Activated naive CD4-positive, alpha-beta T cell treated with Interleukin-2 at 50 U/mL for 16 hours (primary cell): ENCODE results near the gene ELANE.

Source experiments
- DNase-seq: peaks from one replicate; pipeline ENCODE4 v3.0.0-alpha.2; 2020

The ELANE gene

GRCh38 chr19:900302-901111 lies 48.4 kb downstream of the ELANE start:
- DNase-seq, result no peak

- no peak for DNase-seq
Observed at GRCh38 chr19:901216-902092, 49.4 kb downstream of the ELANE start.

GRCh38 chr19:902093-902370 lies 49.9 kb downstream of the ELANE start:
- DNase-seq, result no peak

- no peak for DNase-seq
Observed at GRCh38 chr19:902446-903226, 50.5 kb downstream of the ELANE start.

GRCh38 chr19:903266-903797 lies 51.2 kb downstream of the ELANE start:
- no peak for DNase-seq

GRCh38 chr19:904545-904944 lies 52.4 kb downstream of the ELANE start:
- DNase-seq, result no peak
